T-cell (primary cell): ENCODE measurements around the gene PTP4A1. TPM values are rescaled to one million over a fixed set of nuclear protein-coding genes. Genes with fewer than 3 reads are reported as not detected.
"Not testable (repeated sequence)": the region's sequence is repeated elsewhere in the genome, so short reads cannot be mapped to it uniquely, and the experiment has no call there.

ENCODE experiments used
- ATAC-seq, 4 experiments: fragments of 200-7000 bp in 3 of 4; fragments of 150-1000 bp in 1 of 4; cut with Tn5 transposase; replicated peaks in 1 of 4; 1 replicate in 3 of 4; 2 replicates in 1 of 4; pipeline ENCODE4 v1.10.0; 2021; ENCODE audit warnings: moderate library complexity in 3 of 4, mild to moderate bottlenecking in 2 of 4, moderate number of reproducible peaks in 1 of 4
- CTCF ChIA-PET, 2 donors: fragments of 300-600 bp; sonication (Branson Sonifier 250); formaldehyde crosslinking; loops; one replicate each; lab custom pipeline; 2022; ENCODE audit warnings: antibody characterized with exemption in 2 of 2; lab: Charles Lee
- POLR2A ChIA-PET, 2 donors: fragments of 300-600 bp; sonication (Branson Sonifier 250); formaldehyde crosslinking; loops; one replicate each; lab custom pipeline; 2022; ENCODE audit warnings: antibody characterized with exemption in 2 of 2; lab: Charles Lee
- DNase-seq, 35 experiments: peaks; one replicate each; pipeline versions ENCODE4 v3.0.0 to v3.0.0-alpha.2; 2013 to 2023
- H3K27ac ChIP-seq: one replicate; pipeline ENCODE4 v1.5.1; 2013; ENCODE audit warnings: low read length
- H3K27me3 ChIP-seq, 2 experiments: replicated peaks in 1 of 2; 1 replicate in 1 of 2; 2 replicates in 1 of 2; pipeline versions ENCODE4 v1.6.1 to v1.7.0; 2013; ENCODE audit warnings: low read length in 1 of 2, mixed read lengths in 1 of 2; ENCODE audit not compliant: control insufficient read depth in 2 of 2, insufficient read depth in 2 of 2; ENCODE audit errors: extremely low read depth in 1 of 2
- H3K36me3 ChIP-seq, 2 donors: 1 replicate in 1 of 2; 2 replicates in 1 of 2; pipeline versions ENCODE4 v1.6.1 to v1.7.0; 2013; ENCODE audit warnings: low read length in 1 of 2; ENCODE audit not compliant: control insufficient read depth in 2 of 2, insufficient read depth in 1 of 2; ENCODE audit errors: extremely low read depth in 1 of 2
- H3K4me1 ChIP-seq, 2 experiments: 1 replicate in 1 of 2; 2 replicates in 1 of 2; pipeline versions ENCODE4 v1.6.1 to v1.7.0; 2013; ENCODE audit warnings: low read length in 2 of 2, mixed read lengths in 1 of 2; ENCODE audit not compliant: insufficient read depth in 2 of 2, control insufficient read depth in 1 of 2; ENCODE audit errors: extremely low read depth in 1 of 2
- H3K4me3 ChIP-seq, 2 donors: 1 replicate in 1 of 2; 2 replicates in 1 of 2; pipeline versions ENCODE4 v1.5.1 to v1.7.0; 2013; ENCODE audit warnings: mild to moderate bottlenecking in 2 of 2, low read length in 1 of 2, moderate library complexity in 1 of 2; ENCODE audit not compliant: control insufficient read depth in 1 of 2; ENCODE audit errors: extremely low read depth in 1 of 2
- H3K9me3 ChIP-seq: 2 replicates; pipeline ENCODE4 v1.7.0; 2013
- H3K27ac Mint-ChIP-seq, 2 donors: one replicate each; pipeline ENCODE4 v1.8.0; 2020 to 2021; ENCODE audit warnings: mild to moderate bottlenecking in 2 of 2, mixed read lengths in 2 of 2
- H3K27me3 Mint-ChIP-seq, 2 donors: one replicate each; pipeline ENCODE4 v1.8.0; 2021 to 2022; ENCODE audit warnings: mixed read lengths in 2 of 2
- H3K36me3 Mint-ChIP-seq: one replicate; pipeline ENCODE4 v1.8.0; 2021; ENCODE audit warnings: mixed read lengths
- H3K4me1 Mint-ChIP-seq, 3 donors: one replicate each; pipeline ENCODE4 v1.8.0; 2020 to 2022; ENCODE audit warnings: mixed read lengths in 3 of 3, mild to moderate bottlenecking in 1 of 3
- H3K4me3 Mint-ChIP-seq, 3 donors: one replicate each; pipeline ENCODE4 v1.8.0; 2020 to 2022; ENCODE audit warnings: mild to moderate bottlenecking in 3 of 3, mixed read lengths in 3 of 3, moderate library complexity in 3 of 3
- H3K9me3 Mint-ChIP-seq, 3 donors: one replicate each; pipeline ENCODE4 v1.8.0; 2020 to 2022; ENCODE audit warnings: mixed read lengths in 3 of 3
- WGBS: methylation state at CpG from one replicate; pipeline ENCODE4 v1.1.5; 2013; ENCODE audit warnings: missing lambda C conversion rate; ENCODE audit not compliant: insufficient coverage; 5-methylcytosine and 5-hydroxymethylcytosine counted together
- total RNA-seq, 35 experiments: library from RNA in 6 of 35; stranded (reverse) in 6 of 35; fragments of 120-200 nt in 1 of 35; gene quantifications; one replicate each; pipeline versions ENCODE4 v1.2.1 to v1.2.4 and lab custom pipeline; 2013 to 2026

Gene PTP4A1
- total RNA-seq (100 to 1,000 TPM in 2 of 5 donors, 10 to 100 TPM in 3; 28.9 to 160 (median 32.0) TPM), total RNA-seq (lab: John Stamatoyannopoulos, UW) (0.08 to 12.1 (median 1.3) reads per million in 29 experiments)
- total RNA-seq (2013) = 71.4 TPM

- Mint-ChIP-seq H3K27me3 (no peaks in the 10 kb centered on the region), H3K9me3 (no peaks in the 10 kb centered on the region), H3K36me3 (peaks cover 11% of the 10 kb centered on the region), H3K4me3 (peak within 1 kb of the TSS; percentile 90 to 93 (median 91)), H3K27ac (peak within 1 kb of the TSS; percentile 94 to 98), H3K4me1 (peaks cover 29 to 43% (median 39%) of the 10 kb centered on the region in 3 donors)
- Histone ChIP-seq H3K4me1 (peaks cover 9 to 13% of the 10 kb centered on the region in 2 experiments), H3K27me3 (no peaks in the 10 kb centered on the region), H3K27ac (peak within 1 kb of the TSS; percentile 97), H3K4me3 (peak within 1 kb of the TSS; percentile 73 to 78), H3K36me3 (peaks cover 0 to 6% of the 10 kb centered on the region in 2 donors), H3K9me3 (no peaks in the 10 kb centered on the region)
- peak; percentile 86 to 93 (median 89) for ATAC-seq
- WGBS = under 1% methylated on average over 72 of the region's 73 CpGs
- CTCF ChIA-PET = interaction anchor here in 1 of 2 donors (0.7 kb wide), 1 partner anchor 63 kb away, joined by 5 read pairs; no protein-coding TSS in a partner anchor
- POLR2A ChIA-PET = no interaction called here
- peak; percentile 87 to 98 (median 96) for DNase-seq
Observed at GRCh38 chr6:63572044-63572746, at the start of gene PTP4A1, which contains the start of gene LOC128125822. Gene PTP4A1 (plus strand): TSS chr6:63572480. CDS start chr6:63576881, 4,401 bp downstream. Gene LOC128125822 (plus strand): TSS chr6:63572480.

- CTCF ChIA-PET = interaction anchor here in 1 of 2 donors (0.9 kb wide), 1 partner anchor 9 kb away, joined by 3 read pairs; no protein-coding TSS in a partner anchor
- H3K27ac ChIP-seq, H3K36me3 Mint-ChIP-seq, H3K27me3 Mint-ChIP-seq, ATAC-seq, H3K9me3 Mint-ChIP-seq, H3K4me3 Mint-ChIP-seq, H3K9me3 ChIP-seq, H3K27me3 ChIP-seq, H3K36me3 ChIP-seq, H3K4me3 ChIP-seq, H3K4me1 Mint-ChIP-seq, DNase-seq, POLR2A ChIA-PET, H3K4me1 ChIP-seq, H3K27ac Mint-ChIP-seq: not testable (repeated sequence)
- 86% methylated on average over 3 of the region's 7 CpGs for WGBS
Observed at GRCh38 chr6:63522911-63523287, 49.4 kb upstream of the PTP4A1 start.

GRCh38 chr6:63523630-63524029 lies 48.6 kb upstream of the PTP4A1 start:
- H3K36me3 Mint-ChIP-seq = no peaks in the 10 kb centered on the region
- H3K4me3 Mint-ChIP-seq = no peak overlapping the region
- ATAC-seq = no peak
- H3K27ac Mint-ChIP-seq = no peak overlapping the region
- peaks cover 0 to 4% of the 10 kb centered on the region in 2 experiments for H3K27me3 ChIP-seq
- H3K9me3 Mint-ChIP-seq = peaks cover 0 to 2% (median 0%) of the 10 kb centered on the region in 3 donors
- H3K4me1 Mint-ChIP-seq = peaks cover 0 to 4% (median 0%) of the 10 kb centered on the region in 3 donors
- ChIA-PET POLR2A (no interaction called here), CTCF (interaction anchor here in 1 of 2 donors (0.6 kb wide), 1 partner anchor 78 kb away, joined by 3 read pairs; no protein-coding TSS in a partner anchor)
- H3K27me3 Mint-ChIP-seq = no peaks in the 10 kb centered on the region
- WGBS = 100% methylated on average over 1 of the region's 4 CpGs
- no peak overlapping the region for H3K4me3 ChIP-seq
- no peak for DNase-seq
- H3K36me3 ChIP-seq = no peaks in the 10 kb centered on the region
- no peaks in the 10 kb centered on the region for H3K4me1 ChIP-seq
- no peak overlapping the region for H3K27ac ChIP-seq
- H3K9me3 ChIP-seq = no peaks in the 10 kb centered on the region

- Histone ChIP-seq H3K9me3 (no peaks in the 10 kb centered on the region), H3K27me3 (peaks cover 0 to 4% of the 10 kb centered on the region in 2 experiments), H3K4me1 (no peaks in the 10 kb centered on the region), H3K27ac (no peak overlapping the region), H3K36me3 (no peaks in the 10 kb centered on the region), H3K4me3 (no peak overlapping the region)
- Mint-ChIP-seq H3K4me3 (no peak overlapping the region), H3K36me3 (no peaks in the 10 kb centered on the region), H3K4me1 (peaks cover 10 to 16% (median 12%) of the 10 kb centered on the region in 3 donors), H3K27ac (no peak overlapping the region), H3K9me3 (peaks cover 0 to 2% (median 0%) of the 10 kb centered on the region in 3 donors), H3K27me3 (no peaks in the 10 kb centered on the region)
- peak in 1 of 35 experiments; percentile 4 for DNase-seq
- CTCF ChIA-PET = interaction anchor here in 1 of 2 donors (0.6 kb wide), 1 partner anchor 32 kb away, joined by 7 read pairs; no protein-coding TSS in a partner anchor
- peak in 1 of 4 experiments; percentile 19 for ATAC-seq
- POLR2A ChIA-PET = no interaction called here
- 82% methylated on average over 4 of the region's 7 CpGs for WGBS
Observed at GRCh38 chr6:63525186-63525878, 46.9 kb upstream of the PTP4A1 start.

- Histone ChIP-seq H3K4me1 (no peaks in the 10 kb centered on the region), H3K9me3 (no peaks in the 10 kb centered on the region), H3K4me3 (no peak overlapping the region), H3K27ac (no peak overlapping the region), H3K36me3 (no peaks in the 10 kb centered on the region), H3K27me3 (peaks cover 0 to 4% of the 10 kb centered on the region in 2 experiments)
- ATAC-seq (no peak), DNase-seq (no peak)
- no peaks in the 10 kb centered on the region for H3K36me3 Mint-ChIP-seq
- H3K27me3 Mint-ChIP-seq = no peaks in the 10 kb centered on the region
- H3K4me1 Mint-ChIP-seq = peaks cover 10 to 17% (median 12%) of the 10 kb centered on the region in 3 donors
- H3K4me3 Mint-ChIP-seq = no peak overlapping the region
- H3K27ac Mint-ChIP-seq = no peak overlapping the region
- ChIA-PET CTCF (interaction anchor here in 1 of 2 donors (0.6 kb wide), 1 partner anchor 62 kb away, joined by 3 read pairs; no protein-coding TSS in a partner anchor), POLR2A (no interaction called here)
- H3K9me3 Mint-ChIP-seq = no peaks in the 10 kb centered on the region
Observed at GRCh38 chr6:63526931-63527330, 45.3 kb upstream of the PTP4A1 start.
